Measurements from ENCODE around the gene GNS.

- TF ChIP-seq CTCF (IDR thresholded peaks at IDR 0.05; ENCODE audit: extremely low read depth in 1 of 2, insufficient read depth in 1 of 2, low read depth in 1 of 2, low read length in 2 of 2) = no peak
- TF ChIP-seq POLR2AphosphoS5 (IDR thresholded peaks at IDR 0.05; ENCODE audit: insufficient read depth, low read depth, low read length) = no peak
- no peak for TF ChIP-seq POLR2A (IDR thresholded peaks at IDR 0.05; ENCODE audit: low read depth, low read length)
- no peak for TF ChIP-seq EZH2 (IDR thresholded peaks at IDR 0.05; ENCODE audit: borderline replicate concordance, low read depth, low read length, severe bottlenecking)
- TF ChIP-seq MYC (IDR thresholded peaks at IDR 0.05; ENCODE audit: low read depth, low read length) = no peak
- no peak for TF ChIP-seq FOS (IDR thresholded peaks at IDR 0.05; ENCODE audit: borderline replicate concordance, insufficient read depth, low read length)
- TF ChIP-seq, protein P1, sequence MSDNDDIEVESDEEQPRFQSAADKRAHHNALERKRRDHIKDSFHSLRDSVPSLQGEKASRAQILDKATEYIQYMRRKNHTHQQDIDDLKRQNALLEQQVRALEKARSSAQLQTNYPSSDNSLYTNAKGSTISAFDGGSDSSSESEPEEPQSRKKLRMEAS (IDR thresholded peaks at IDR 0.05; ENCODE audit: insufficient read depth, insufficient read length) = no peak
- no peak for TF ChIP-seq GATA2 (IDR thresholded peaks at IDR 0.05; ENCODE audit: insufficient read depth, insufficient read length, low read depth, low read length)
Measured at GRCh38 chr12:64745980-64746379, 13.2 kb downstream of the GNS start.

All from endothelial cell of umbilical vein (primary cell).